ENCODE data around the gene CCNY. TPM values are rescaled to one million over a fixed set of nuclear protein-coding genes. Genes with fewer than 3 reads are reported as not detected.

Gene CCNY
- total and polyA plus RNA-seq, 2 of the 13 experiments (the other 11 are each of a cell fraction or from before 2014, with no cell fraction given) = 48.2 to 54.7 TPM

GRCh38 chr10:35352097-35352496 is 15.8 kb downstream of the CCNY start (continued):
- TF ChIP-seq ZHX2 (IDR thresholded peaks at IDR 0.05; ENCODE audit: low read depth) (no peak), ZHX2 (CRISPR knock-in tag; IDR thresholded peaks at IDR 0.05; ENCODE audit: borderline replicate concordance) (no peak), RNF219 (CRISPR knock-in tag; IDR thresholded peaks at IDR 0.05) (no peak), ZNF770 (CRISPR knock-in tag; IDR thresholded peaks at IDR 0.05) (no peak)

Data from HepG2 (cell line).